Nephron progenitor cell (in vitro differentiated cells): ENCODE results near the gene EXD2.

Experiments
- DNase-seq: peaks from one replicate; pipeline ENCODE4 v3.0.0; 2021
- H3K27ac Mint-ChIP-seq: 2 replicates; pipeline ENCODE4 v1.8.0; 2021; ENCODE audit warnings: mild to moderate bottlenecking, moderate library complexity, mixed read lengths
- H3K27me3 Mint-ChIP-seq: 2 replicates; pipeline ENCODE4 v1.8.0; 2021; ENCODE audit warnings: mild to moderate bottlenecking, low read depth, mixed read lengths; ENCODE audit not compliant: poor library complexity
- H3K36me3 Mint-ChIP-seq: 2 replicates; pipeline ENCODE4 v1.8.0; 2021; ENCODE audit warnings: low read depth, mixed read lengths
- H3K4me1 Mint-ChIP-seq: 2 replicates; pipeline ENCODE4 v1.8.0; 2021; ENCODE audit warnings: mixed read lengths
- H3K4me3 Mint-ChIP-seq: 2 replicates; pipeline ENCODE4 v1.8.0; 2021; ENCODE audit warnings: mild to moderate bottlenecking, moderate library complexity, mixed read lengths
- H3K9me3 Mint-ChIP-seq: 2 replicates; pipeline ENCODE4 v1.8.0; 2021; ENCODE audit warnings: mild to moderate bottlenecking, moderate library complexity, mixed read lengths
- TF ChIP-seq, protein P1 (sequence below): fragments of 200-600 bp; sonication (generic); IDR thresholded peaks from 2 replicates; pipeline ENCODE4 v1.5.0; 2021; ENCODE audit warnings: antibody characterized with exemption

The EXD2 gene

GRCh38 chr14:69246331-69246730 lies 55.0 kb downstream of the EXD2 start:
- DNase-seq = no peak
- H3K4me3 Mint-ChIP-seq = no peak overlapping the region
- TF ChIP-seq, protein P1, sequence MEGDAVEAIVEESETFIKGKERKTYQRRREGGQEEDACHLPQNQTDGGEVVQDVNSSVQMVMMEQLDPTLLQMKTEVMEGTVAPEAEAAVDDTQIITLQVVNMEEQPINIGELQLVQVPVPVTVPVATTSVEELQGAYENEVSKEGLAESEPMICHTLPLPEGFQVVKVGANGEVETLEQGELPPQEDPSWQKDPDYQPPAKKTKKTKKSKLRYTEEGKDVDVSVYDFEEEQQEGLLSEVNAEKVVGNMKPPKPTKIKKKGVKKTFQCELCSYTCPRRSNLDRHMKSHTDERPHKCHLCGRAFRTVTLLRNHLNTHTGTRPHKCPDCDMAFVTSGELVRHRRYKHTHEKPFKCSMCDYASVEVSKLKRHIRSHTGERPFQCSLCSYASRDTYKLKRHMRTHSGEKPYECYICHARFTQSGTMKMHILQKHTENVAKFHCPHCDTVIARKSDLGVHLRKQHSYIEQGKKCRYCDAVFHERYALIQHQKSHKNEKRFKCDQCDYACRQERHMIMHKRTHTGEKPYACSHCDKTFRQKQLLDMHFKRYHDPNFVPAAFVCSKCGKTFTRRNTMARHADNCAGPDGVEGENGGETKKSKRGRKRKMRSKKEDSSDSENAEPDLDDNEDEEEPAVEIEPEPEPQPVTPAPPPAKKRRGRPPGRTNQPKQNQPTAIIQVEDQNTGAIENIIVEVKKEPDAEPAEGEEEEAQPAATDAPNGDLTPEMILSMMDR = no peak
- no peak overlapping the region for H3K27ac Mint-ChIP-seq
- peaks cover 16% of the 10 kb centered on the region for H3K4me1 Mint-ChIP-seq
- H3K36me3 Mint-ChIP-seq = no peaks in the 10 kb centered on the region
- no peaks in the 10 kb centered on the region for H3K9me3 Mint-ChIP-seq
- H3K27me3 Mint-ChIP-seq = peaks cover 15% of the 10 kb centered on the region

GRCh38 chr14:69247676-69248440 lies 56.6 kb downstream of the EXD2 start:
- no peak overlapping the region for H3K27ac Mint-ChIP-seq
- H3K4me1 Mint-ChIP-seq = peaks cover 12% of the 10 kb centered on the region
- no peak for DNase-seq
- no peak overlapping the region for H3K4me3 Mint-ChIP-seq
- TF ChIP-seq, protein P1 = peak; percentile 25
- H3K9me3 Mint-ChIP-seq = no peaks in the 10 kb centered on the region
- peaks cover 19% of the 10 kb centered on the region for H3K27me3 Mint-ChIP-seq
- H3K36me3 Mint-ChIP-seq = no peaks in the 10 kb centered on the region

GRCh38 chr14:69249603-69250002 lies 58.3 kb downstream of the EXD2 start:
- no peak overlapping the region for H3K27ac Mint-ChIP-seq
- TF ChIP-seq, protein P1 = no peak
- peaks cover 19% of the 10 kb centered on the region for H3K27me3 Mint-ChIP-seq
- peaks cover 6% of the 10 kb centered on the region for H3K4me1 Mint-ChIP-seq
- no peaks in the 10 kb centered on the region for H3K36me3 Mint-ChIP-seq
- H3K4me3 Mint-ChIP-seq = no peak overlapping the region
- no peaks in the 10 kb centered on the region for H3K9me3 Mint-ChIP-seq
- no peak for DNase-seq

GRCh38 chr14:69252851-69253250 lies 61.6 kb downstream of the EXD2 start:
- Mint-ChIP-seq H3K27ac (no peak overlapping the region), H3K27me3 (peaks cover 35% of the 10 kb centered on the region), H3K4me3 (no peak overlapping the region), H3K4me1 (no peaks in the 10 kb centered on the region), H3K9me3 (no peaks in the 10 kb centered on the region), H3K36me3 (no peaks in the 10 kb centered on the region)
- no peak for DNase-seq
- TF ChIP-seq, protein P1 = no peak

GRCh38 chr14:69259168-69259526 lies 67.8 kb downstream of the EXD2 start:
- no peaks in the 10 kb centered on the region for H3K36me3 Mint-ChIP-seq
- DNase-seq = no peak
- H3K9me3 Mint-ChIP-seq = no peaks in the 10 kb centered on the region
- peaks cover 29% of the 10 kb centered on the region for H3K4me1 Mint-ChIP-seq
- peak overlapping the region; percentile 80 for H3K4me3 Mint-ChIP-seq
- no peak overlapping the region for H3K27ac Mint-ChIP-seq
- TF ChIP-seq, protein P1 = no peak
- peaks cover 84% of the 10 kb centered on the region for H3K27me3 Mint-ChIP-seq

DNA sequence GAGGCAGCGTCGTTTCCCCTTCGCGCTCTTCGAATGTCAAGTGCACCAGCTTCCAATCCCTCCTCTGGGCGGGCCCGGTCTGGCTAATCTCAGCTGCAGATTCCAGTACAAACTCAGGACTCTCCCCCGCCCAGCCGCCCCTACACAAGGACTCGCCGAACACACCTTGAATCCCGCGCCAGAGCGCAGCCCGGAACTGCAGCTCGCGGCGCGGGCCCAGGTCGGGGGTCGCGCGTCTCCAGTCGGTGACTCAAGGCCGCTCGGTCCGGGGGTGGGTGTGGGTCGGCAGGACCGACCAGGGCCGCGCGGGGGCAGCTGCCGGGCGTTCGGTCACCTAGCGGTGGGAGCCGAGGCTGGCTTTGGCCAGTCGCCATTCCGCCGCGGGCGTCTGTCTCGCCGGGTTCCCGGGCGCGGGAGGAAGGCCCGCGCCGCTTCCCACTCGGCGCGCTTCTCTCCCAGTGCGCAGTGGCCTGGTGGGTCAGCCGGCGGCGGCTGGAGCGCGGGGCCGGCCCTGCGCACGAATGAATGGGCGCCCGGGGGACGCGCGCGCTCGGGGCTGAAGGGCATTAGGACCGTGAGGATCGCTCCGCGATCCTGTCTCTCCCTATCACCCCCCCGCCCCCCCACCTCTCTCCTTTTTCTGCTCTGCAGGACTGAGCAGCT lies 68.4 kb downstream of the EXD2 start, which contains the start of gene GALNT16:
Gene GALNT16, plus strand, starts transcription at position 632 of the 663 bp plus-strand sequence. CDS start 133 bp downstream, outside the sequence.
- peak within 1 kb of the TSS; percentile 84 for H3K4me3 Mint-ChIP-seq
- no peak within 1 kb of the TSS for H3K27ac Mint-ChIP-seq
- peak; percentile 75 for DNase-seq
- TF ChIP-seq, protein P1 = peak; percentile 40
- H3K36me3 Mint-ChIP-seq = no peaks in the 10 kb centered on the region
- peaks cover 86% of the 10 kb centered on the region for H3K27me3 Mint-ChIP-seq
- H3K4me1 Mint-ChIP-seq = peaks cover 29% of the 10 kb centered on the region
- no peaks in the 10 kb centered on the region for H3K9me3 Mint-ChIP-seq
